ENCODE data around the gene OR10G7. TPM values are rescaled to one million over a fixed set of nuclear protein-coding genes. Genes with fewer than 3 reads are reported as not detected.

The OR10G7 gene
- polyA plus RNA-seq (ENCODE audit: low read depth in 6 of 6) = not detected

GRCh38 chr11:124041254-124041653 lies at the start of gene OR10G7:
Gene OR10G7 (minus strand): TSS chr11:124041325. CDS start chr11:124039001, 2,324 bp downstream.
- Mint-ChIP-seq H3K27me3 (peaks cover 0 to 8% (median 4%) of the 10 kb centered on the region in 3 donors), H3K4me1 (no peaks in the 10 kb centered on the region), H3K27ac (no peak within 1 kb of the TSS), H3K36me3 (no peaks in the 10 kb centered on the region), H3K4me3 (no peak within 1 kb of the TSS), H3K9me3 (no peaks in the 10 kb centered on the region)
- ATAC-seq (ENCODE audit: low read depth in 2 of 2) (no peak), DNase-seq (no peak)

GRCh38 chr11:124085997-124086846 lies 45.1 kb upstream of the OR10G7 start:
- H3K36me3 Mint-ChIP-seq = no peaks in the 10 kb centered on the region
- H3K27ac Mint-ChIP-seq = no peak overlapping the region
- no peaks in the 10 kb centered on the region for H3K4me1 Mint-ChIP-seq
- H3K9me3 Mint-ChIP-seq = peaks cover 0 to 3% (median 0%) of the 10 kb centered on the region in 7 donors
- ATAC-seq (ENCODE audit: low read depth in 2 of 2) = no peak
- no peak for DNase-seq
- no peak overlapping the region for H3K4me3 Mint-ChIP-seq
- peaks cover 6 to 36% (median 26%) of the 10 kb centered on the region in 3 donors for H3K27me3 Mint-ChIP-seq

GRCh38 chr11:124085583-124085982 lies 44.5 kb upstream of the OR10G7 start:
- Mint-ChIP-seq H3K4me3 (no peak overlapping the region), H3K36me3 (no peaks in the 10 kb centered on the region), H3K27me3 (peaks cover 6 to 34% (median 28%) of the 10 kb centered on the region in 3 donors), H3K27ac (no peak overlapping the region), H3K9me3 (peaks cover 0 to 3% (median 0%) of the 10 kb centered on the region in 7 donors), H3K4me1 (no peaks in the 10 kb centered on the region)
- no peak for DNase-seq
- no peak for ATAC-seq (ENCODE audit: low read depth in 2 of 2)

- Mint-ChIP-seq H3K4me3 (no peak overlapping the region), H3K27me3 (peaks cover 21 to 34% (median 33%) of the 10 kb centered on the region in 3 donors), H3K27ac (no peak overlapping the region), H3K4me1 (no peaks in the 10 kb centered on the region), H3K36me3 (no peaks in the 10 kb centered on the region), H3K9me3 (peaks cover 0 to 3% (median 0%) of the 10 kb centered on the region in 7 donors)
- ATAC-seq (ENCODE audit: low read depth in 2 of 2) (no peak), DNase-seq (no peak)
Observed at GRCh38 chr11:124082371-124082770, 41.2 kb upstream of the OR10G7 start.

- peaks cover 1 to 4% (median 2%) of the 10 kb centered on the region in 3 donors for H3K4me1 Mint-ChIP-seq
- no peak overlapping the region for H3K27ac Mint-ChIP-seq
- DNase-seq = no peak
Observed at GRCh38 chr11:124081483-124081882, 40.4 kb upstream of the OR10G7 start.

GRCh38 chr11:124080327-124081001 lies 39.3 kb upstream of the OR10G7 start:
- ATAC-seq (ENCODE audit: low read depth in 2 of 2) (no peak), DNase-seq (no peak)
- H3K9me3 Mint-ChIP-seq = peaks cover 0 to 3% (median 0%) of the 10 kb centered on the region in 7 donors
- peaks cover 5 to 11% (median 9%) of the 10 kb centered on the region in 3 donors for H3K4me1 Mint-ChIP-seq
- H3K27me3 Mint-ChIP-seq = peaks cover 23 to 52% (median 40%) of the 10 kb centered on the region in 3 donors
- no peaks in the 10 kb centered on the region for H3K36me3 Mint-ChIP-seq
- no peak overlapping the region for H3K27ac Mint-ChIP-seq
- no peak overlapping the region for H3K4me3 Mint-ChIP-seq

More at GRCh38 chr11:124081483-124081882, 40.4 kb upstream of the OR10G7 start:
- peaks cover 25 to 42% (median 41%) of the 10 kb centered on the region in 3 donors for H3K27me3 Mint-ChIP-seq
- no peak overlapping the region for H3K4me3 Mint-ChIP-seq
- ATAC-seq (ENCODE audit: low read depth in 2 of 2) = no peak
- peaks cover 0 to 3% (median 0%) of the 10 kb centered on the region in 7 donors for H3K9me3 Mint-ChIP-seq
- H3K36me3 Mint-ChIP-seq = no peaks in the 10 kb centered on the region

- Mint-ChIP-seq H3K36me3 (no peaks in the 10 kb centered on the region), H3K4me3 (no peak overlapping the region), H3K9me3 (peaks cover 0 to 3% (median 0%) of the 10 kb centered on the region in 7 donors), H3K27ac (no peak overlapping the region), H3K27me3 (peaks cover 26 to 54% (median 41%) of the 10 kb centered on the region in 3 donors), H3K4me1 (peaks cover 5 to 11% (median 9%) of the 10 kb centered on the region in 3 donors)
- ATAC-seq (ENCODE audit: low read depth in 2 of 2) = no peak
- DNase-seq = no peak
Observed at GRCh38 chr11:124079631-124080326, 38.7 kb upstream of the OR10G7 start.

GRCh38 chr11:124078591-124078990 lies 37.5 kb upstream of the OR10G7 start:
- ATAC-seq (ENCODE audit: low read depth in 2 of 2) (no peak), DNase-seq (no peak)
- Mint-ChIP-seq H3K9me3 (no peaks in the 10 kb centered on the region), H3K36me3 (no peaks in the 10 kb centered on the region), H3K27me3 (peaks cover 28 to 53% (median 40%) of the 10 kb centered on the region in 3 donors), H3K4me1 (peaks cover 5 to 11% (median 9%) of the 10 kb centered on the region in 3 donors), H3K27ac (no peak overlapping the region), H3K4me3 (no peak overlapping the region)

GRCh38 chr11:124077266-124077665 lies 36.1 kb upstream of the OR10G7 start:
- no peak for ATAC-seq (ENCODE audit: low read depth in 2 of 2)
- peak overlapping the region in 1 of 6 donors; percentile 46 for H3K27ac Mint-ChIP-seq
- no peaks in the 10 kb centered on the region for H3K36me3 Mint-ChIP-seq
- DNase-seq = no peak
- H3K4me3 Mint-ChIP-seq = peak overlapping the region in 1 of 8 donors; percentile 26
- H3K27me3 Mint-ChIP-seq = peaks cover 28 to 50% (median 38%) of the 10 kb centered on the region in 3 donors
- H3K9me3 Mint-ChIP-seq = no peaks in the 10 kb centered on the region
- H3K4me1 Mint-ChIP-seq = peaks cover 5 to 11% (median 9%) of the 10 kb centered on the region in 3 donors

GRCh38 chr11:124075841-124076651 lies 34.9 kb upstream of the OR10G7 start:
- ATAC-seq (ENCODE audit: low read depth in 2 of 2) (peak; percentile 45 to 50), DNase-seq (no peak)
- Mint-ChIP-seq H3K27ac (peak overlapping the region in 1 of 6 donors; percentile 30), H3K36me3 (no peaks in the 10 kb centered on the region), H3K4me3 (peak overlapping the region in 5 of 8 donors; percentile 55 to 71 (median 66)), H3K4me1 (peaks cover 8 to 15% (median 12%) of the 10 kb centered on the region in 3 donors), H3K9me3 (no peaks in the 10 kb centered on the region), H3K27me3 (peaks cover 28 to 45% (median 32%) of the 10 kb centered on the region in 3 donors)

GRCh38 chr11:124075492-124075840 lies 34.3 kb upstream of the OR10G7 start:
- DNase-seq = no peak
- Mint-ChIP-seq H3K4me1 (peaks cover 11 to 21% (median 18%) of the 10 kb centered on the region in 3 donors), H3K36me3 (no peaks in the 10 kb centered on the region), H3K9me3 (no peaks in the 10 kb centered on the region), H3K27ac (peak overlapping the region in 1 of 6 donors; percentile 32), H3K4me3 (no peak overlapping the region), H3K27me3 (peaks cover 28 to 45% (median 30%) of the 10 kb centered on the region in 3 donors)
- no peak for ATAC-seq (ENCODE audit: low read depth in 2 of 2)

- Mint-ChIP-seq H3K9me3 (no peaks in the 10 kb centered on the region), H3K27me3 (peaks cover 25 to 45% (median 31%) of the 10 kb centered on the region in 3 donors), H3K4me1 (peaks cover 14 to 29% (median 27%) of the 10 kb centered on the region in 3 donors), H3K4me3 (peak overlapping the region in 1 of 8 donors; percentile 38), H3K27ac (no peak overlapping the region), H3K36me3 (no peaks in the 10 kb centered on the region)
- DNase-seq (no peak), ATAC-seq (ENCODE audit: low read depth in 2 of 2) (no peak)
Observed at GRCh38 chr11:124074554-124074953, 33.4 kb upstream of the OR10G7 start.
